GM10248 (cell line): ENCODE data around the gene DNAAF5.

Source experiments
- CTCF ChIA-PET: fragments of 300-600 bp; sonication (Branson Sonifier 250); formaldehyde crosslinking; extraction: SDS; loops from one replicate; lab custom pipeline; 2021; ENCODE audit warnings: antibody characterized with exemption; lab: Yijun Ruan, JAX
- POLR2A ChIA-PET: fragments of 350-650 bp; sonication (Branson Sonifier 250); formaldehyde crosslinking; extraction: SDS; loops from one replicate; lab custom pipeline; 2020; ENCODE audit warnings: antibody characterized with exemption; lab: Yijun Ruan, JAX
- DNase-seq: peaks from one replicate; pipeline ENCODE4 v3.0.0; 2012; ENCODE audit errors: extremely low spot score
- TF ChIP-seq, protein P1 (sequence below): IDR thresholded peaks from 2 replicates; pipeline ENCODE4 v1.5.1; 2012; ENCODE audit warnings: mild to moderate bottlenecking, low read depth; ENCODE audit errors: extremely low read depth, missing control alignments, control extremely low read depth

DNAAF5 gene

DNA sequence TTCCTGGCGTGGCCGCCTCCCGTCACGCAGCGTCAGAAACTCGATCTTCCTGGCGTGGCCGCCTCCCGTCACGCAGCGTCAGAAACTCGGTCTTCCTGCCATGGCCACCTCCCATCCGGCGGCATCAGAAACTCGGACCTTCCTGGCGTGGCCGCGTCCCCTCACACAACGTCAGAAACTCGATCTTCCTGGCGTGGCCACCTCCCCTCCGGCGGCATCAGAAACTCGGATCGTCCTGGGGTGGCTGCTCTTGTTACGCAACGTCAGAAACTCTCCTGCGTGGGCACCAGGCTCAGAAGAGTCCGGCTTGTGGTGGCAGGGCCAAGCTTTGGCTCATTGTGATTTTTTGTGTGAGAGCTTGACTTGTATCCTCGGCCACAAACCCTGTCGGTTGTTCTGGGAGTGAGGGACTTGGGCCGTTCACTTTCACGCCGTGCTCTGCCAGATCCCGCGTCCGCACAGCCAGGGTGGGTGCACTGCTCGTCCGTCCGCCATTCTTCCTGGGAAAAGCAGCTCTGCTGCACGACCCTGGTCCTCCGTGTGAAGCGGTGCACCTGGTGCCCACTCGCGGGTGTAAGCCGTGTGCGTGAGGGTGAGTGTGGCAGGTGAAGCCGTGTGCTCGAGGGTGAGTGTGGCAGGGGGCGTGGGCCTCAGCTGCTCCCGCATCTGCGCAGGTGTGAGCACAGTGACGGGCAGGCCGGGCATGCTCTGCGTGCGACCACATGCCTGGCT is 56.4 kb downstream of the DNAAF5 start:
- ChIA-PET CTCF (interaction anchor here (1.2 to 9.8 kb wide), 2 partner anchors 90 to 461 kb away, joined by 4 to 121 read pairs; no protein-coding TSS in a partner anchor), POLR2A (no interaction called here)
- DNase-seq, result no peak
- TF ChIP-seq, protein P1, sequence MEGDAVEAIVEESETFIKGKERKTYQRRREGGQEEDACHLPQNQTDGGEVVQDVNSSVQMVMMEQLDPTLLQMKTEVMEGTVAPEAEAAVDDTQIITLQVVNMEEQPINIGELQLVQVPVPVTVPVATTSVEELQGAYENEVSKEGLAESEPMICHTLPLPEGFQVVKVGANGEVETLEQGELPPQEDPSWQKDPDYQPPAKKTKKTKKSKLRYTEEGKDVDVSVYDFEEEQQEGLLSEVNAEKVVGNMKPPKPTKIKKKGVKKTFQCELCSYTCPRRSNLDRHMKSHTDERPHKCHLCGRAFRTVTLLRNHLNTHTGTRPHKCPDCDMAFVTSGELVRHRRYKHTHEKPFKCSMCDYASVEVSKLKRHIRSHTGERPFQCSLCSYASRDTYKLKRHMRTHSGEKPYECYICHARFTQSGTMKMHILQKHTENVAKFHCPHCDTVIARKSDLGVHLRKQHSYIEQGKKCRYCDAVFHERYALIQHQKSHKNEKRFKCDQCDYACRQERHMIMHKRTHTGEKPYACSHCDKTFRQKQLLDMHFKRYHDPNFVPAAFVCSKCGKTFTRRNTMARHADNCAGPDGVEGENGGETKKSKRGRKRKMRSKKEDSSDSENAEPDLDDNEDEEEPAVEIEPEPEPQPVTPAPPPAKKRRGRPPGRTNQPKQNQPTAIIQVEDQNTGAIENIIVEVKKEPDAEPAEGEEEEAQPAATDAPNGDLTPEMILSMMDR, result no peak

DNA sequence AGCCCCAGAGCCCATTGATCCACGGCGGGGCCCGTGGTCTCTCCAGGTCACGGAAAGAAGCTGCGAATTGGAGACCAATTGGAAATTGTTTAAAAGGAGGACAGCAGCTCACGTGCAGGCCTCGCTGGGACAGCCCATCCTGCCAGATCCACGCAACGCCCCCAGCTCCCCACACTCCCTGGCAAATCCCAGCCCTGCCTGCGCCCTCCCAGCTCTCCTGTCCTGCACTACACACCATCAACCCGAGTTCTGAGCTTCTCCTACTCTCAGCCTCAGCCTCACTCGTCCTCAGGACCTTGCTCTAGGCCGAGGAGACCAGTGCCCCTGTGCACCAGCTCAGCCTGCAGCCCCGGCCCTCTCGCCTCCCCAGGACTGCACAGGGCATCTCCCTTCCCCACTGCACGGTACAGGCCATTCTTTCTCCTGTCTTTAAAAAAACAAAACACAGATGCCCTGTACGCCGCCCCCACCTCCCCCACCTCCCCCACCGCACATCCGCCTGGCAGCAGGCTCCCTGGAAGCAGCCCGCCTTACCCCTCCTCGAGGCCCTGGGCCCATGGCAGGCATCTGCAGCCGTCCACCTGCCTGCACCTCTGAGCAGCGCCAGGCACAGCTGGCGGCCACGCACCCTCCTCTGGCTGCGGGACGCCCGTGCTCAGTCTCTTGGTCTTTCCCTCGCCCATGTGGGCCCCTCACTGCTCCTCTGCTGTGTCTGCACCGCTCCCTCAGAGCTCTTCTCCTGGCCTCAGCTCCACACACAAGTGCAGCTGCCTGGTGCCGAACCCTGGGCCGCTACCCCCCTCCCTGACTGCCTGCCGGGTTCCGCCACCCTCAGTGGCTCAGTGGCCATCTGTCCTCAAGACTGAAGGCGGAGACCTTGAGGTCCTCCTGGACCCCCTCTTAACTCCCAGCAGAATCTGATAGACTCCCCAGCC is 57.3 kb downstream of the DNAAF5 start:
- TF ChIP-seq, protein P1, result no peak
- ChIA-PET POLR2A (no interaction called here), CTCF (interaction anchor here (0.7 to 9.8 kb wide), 4 partner anchors 11 to 462 kb away, joined by 3 to 121 read pairs (median 4); no protein-coding TSS in a partner anchor)
- DNase-seq, result no peak

DNA sequence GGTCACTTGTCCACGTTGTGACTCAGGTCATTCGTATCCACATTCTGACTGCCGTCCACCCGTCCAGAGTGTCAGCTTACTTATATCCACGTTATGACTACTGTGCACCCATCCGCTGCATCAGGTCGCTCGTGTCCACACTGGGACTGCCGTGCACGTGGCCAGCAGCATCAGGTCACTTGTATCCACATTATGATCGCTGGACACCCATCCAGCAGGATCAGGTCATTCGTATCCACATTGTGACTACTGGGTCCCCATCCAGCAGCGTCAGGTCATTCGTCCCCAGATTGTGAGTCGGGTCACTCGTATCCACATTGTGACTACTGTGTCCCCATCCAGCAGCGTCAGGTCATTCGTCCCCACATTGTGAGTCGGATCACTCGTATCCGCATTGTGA is 58.5 kb downstream of the DNAAF5 start:
- CTCF ChIA-PET, result interaction anchor here (9.8 kb wide), 1 partner anchor 88 kb away, joined by 121 read pairs; no protein-coding TSS in a partner anchor
- TF ChIP-seq, protein P1, result no peak
- DNase-seq, result no peak
- POLR2A ChIA-PET, result no interaction called here

DNA sequence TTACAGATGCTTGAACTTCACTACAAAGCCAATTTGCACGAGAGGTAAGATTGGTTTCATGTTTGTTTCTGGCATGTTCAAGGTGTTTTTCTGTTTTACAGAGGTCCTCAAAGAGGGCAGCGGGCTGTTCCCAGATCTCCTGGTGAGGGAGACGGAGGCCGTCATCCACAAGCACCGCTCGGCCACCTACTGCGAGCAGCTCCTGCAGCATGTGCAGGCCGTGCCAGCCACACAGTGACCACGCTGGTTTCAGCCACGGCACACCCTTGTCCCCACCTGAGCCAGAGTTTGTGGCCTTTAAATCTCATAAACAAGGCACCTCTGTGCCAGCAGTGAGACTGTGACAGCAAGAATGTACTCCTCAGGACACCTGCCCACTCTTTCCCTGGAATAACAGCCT is 58.9 kb downstream of the DNAAF5 start:
- no peak for DNase-seq
- ChIA-PET POLR2A (no interaction called here), CTCF (interaction anchor here (1.1 to 9.8 kb wide), 3 partner anchors 14 to 87 kb away, joined by 4 to 121 read pairs (median 6); no protein-coding TSS in a partner anchor)
- TF ChIP-seq, protein P1, result no peak

DNA sequence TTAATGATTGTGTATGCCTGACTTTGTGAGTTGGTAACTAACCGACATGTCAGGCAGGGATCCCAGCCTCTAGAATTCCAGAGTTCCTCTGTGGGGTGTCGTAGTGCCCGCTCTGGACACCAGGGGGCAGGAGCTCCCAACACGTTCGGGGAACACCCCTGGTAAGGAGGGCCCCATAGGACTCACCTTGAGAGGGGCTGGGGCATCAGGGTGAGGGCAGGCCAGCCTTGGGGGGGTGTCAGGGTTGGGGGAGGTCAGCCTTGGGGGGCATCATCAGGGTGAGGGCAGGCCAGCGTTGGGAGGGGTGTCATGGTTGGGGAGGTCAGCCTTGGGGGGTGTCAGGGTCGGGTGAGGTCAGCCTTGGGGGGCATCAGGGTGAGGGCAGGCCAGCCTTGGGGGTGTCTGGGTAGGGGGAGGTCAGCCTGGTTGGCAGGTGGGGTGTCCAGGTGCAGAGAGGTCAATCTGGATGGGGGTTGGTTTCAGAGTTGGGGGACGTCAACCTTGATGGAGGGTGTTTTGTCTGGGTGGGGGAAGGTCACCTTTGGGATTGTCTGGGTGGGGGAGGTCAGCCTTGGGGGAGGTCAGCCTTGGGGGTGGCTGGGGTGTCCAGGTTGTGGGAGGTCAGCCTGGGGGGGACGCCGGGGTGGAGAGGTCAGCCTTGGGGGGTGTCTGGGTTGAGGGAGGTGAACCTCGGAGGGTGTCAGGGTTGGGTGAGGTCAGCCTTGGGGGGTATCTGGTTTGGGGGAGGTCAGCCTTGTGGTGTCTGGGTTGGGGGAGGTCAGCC is 60.2 kb downstream of the DNAAF5 start:
- POLR2A ChIA-PET, result no interaction called here
- TF ChIP-seq, protein P1, result peak; percentile 78
- peak; percentile 88 for DNase-seq

More for the DNA sequence above, 60.2 kb downstream of the DNAAF5 start:
- CTCF ChIA-PET, result interaction anchor here (0.7 to 9.8 kb wide), 17 partner anchors 11 to 521 kb away, joined by 3 to 121 read pairs (median 4); partner anchors contain the start of gene SUN1
